HG03354 (cell line): ENCODE measurements around the gene C18orf54.
A peak's percentile ranks its signal among the peaks of the same experiment; 100 is the strongest.
"Not testable (repeated sequence)": the region's sequence is repeated elsewhere in the genome, so short reads cannot be mapped to it uniquely, and the experiment has no call there.

Experiments
- ATAC-seq: cut with Tn5 transposase; IDR thresholded peaks from one replicate; pipeline ENCODE4 v1.9.1; 2021; ENCODE audit warnings: mild to moderate bottlenecking; ENCODE audit not compliant: unreplicated experiment, poor library complexity, severe bottlenecking

C18orf54 gene

GRCh38 chr18:54386043-54386442 lies 28.3 kb downstream of the C18orf54 start:
- no peak for ATAC-seq

GRCh38 chr18:54386800-54387495 lies 29.2 kb downstream of the C18orf54 start:
- not testable (repeated sequence) for ATAC-seq

GRCh38 chr18:54387631-54388030 lies 29.9 kb downstream of the C18orf54 start:
- ATAC-seq: no peak

GRCh38 chr18:54388203-54389142 lies 30.8 kb downstream of the C18orf54 start:
- ATAC-seq: peak; percentile 95

DNA sequence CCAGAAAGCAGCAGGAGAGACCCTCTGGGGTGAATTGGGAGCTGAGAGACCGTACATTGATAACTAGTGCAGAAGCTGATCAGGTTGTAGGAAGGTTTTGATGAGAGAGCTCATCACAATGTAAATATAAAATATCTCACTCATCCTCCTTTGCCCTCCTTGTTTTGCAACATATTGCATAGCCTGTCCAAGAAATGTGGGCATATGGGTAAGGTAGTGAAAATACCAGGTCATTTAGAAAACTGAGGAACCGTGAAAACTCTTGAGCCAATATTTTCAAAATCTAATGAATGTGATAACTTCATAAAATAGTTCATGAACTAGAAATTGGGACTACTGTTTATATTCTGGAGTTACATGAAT lies 31.4 kb downstream of the C18orf54 start:
- ATAC-seq: peak; percentile 5

- ATAC-seq: no peak
These were observed 33.1 kb downstream of the C18orf54 start for GRCh38 chr18:54390838-54391237.

DNA sequence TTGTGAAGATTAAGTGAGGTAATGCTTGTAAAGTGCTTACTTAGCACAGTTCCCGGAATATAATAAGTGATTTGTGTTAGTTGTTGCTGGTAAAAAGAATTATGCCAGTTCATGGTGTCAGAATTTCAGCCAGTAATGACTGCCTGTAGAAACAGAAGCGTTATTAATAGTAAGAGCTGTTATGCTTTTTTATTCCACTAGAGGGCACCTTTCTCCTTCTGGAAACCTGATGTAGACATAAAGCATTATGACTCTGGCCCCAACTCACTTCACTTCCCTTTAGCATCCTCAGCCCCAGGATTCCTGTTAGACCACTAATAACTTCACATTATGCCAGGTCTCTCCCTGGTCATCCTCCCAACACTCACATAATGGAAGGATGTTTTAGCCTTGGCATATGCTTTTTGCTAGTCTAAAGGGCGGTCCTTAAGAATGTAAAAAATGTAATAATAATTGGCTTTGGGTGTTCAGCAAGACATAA lies 34.9 kb downstream of the C18orf54 start:
- peak; percentile 69 for ATAC-seq

DNA sequence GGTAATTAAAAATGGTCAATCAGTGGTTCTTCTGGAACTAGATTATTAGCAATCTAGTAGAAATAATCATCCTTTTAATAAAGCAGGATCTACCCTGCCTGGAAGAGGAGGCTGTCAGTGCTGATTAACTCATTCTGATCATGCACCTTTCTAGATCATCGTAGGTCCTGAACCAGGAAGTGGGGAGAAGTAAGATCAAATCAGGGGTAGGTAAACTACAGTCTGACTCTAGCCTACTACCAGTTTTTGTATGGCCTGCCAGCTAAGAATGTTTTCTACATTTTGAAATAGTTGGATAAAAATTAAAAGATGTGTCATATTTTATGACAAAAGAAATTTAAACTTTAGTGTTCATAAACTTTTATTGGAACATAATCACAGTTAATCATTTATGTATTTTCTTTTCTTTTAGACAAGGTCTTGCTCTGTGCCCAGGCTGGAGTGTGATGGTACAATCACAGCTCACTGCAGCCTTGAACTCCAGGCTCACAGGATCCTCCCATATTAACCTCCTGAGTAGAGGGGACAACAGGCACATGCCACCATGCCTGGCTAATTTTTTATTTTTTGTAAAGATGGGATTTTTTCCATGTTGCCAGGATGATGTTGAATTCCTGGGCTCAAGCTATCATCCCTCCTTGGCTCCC lies 36.1 kb downstream of the C18orf54 start:
- ATAC-seq: no peak

- no peak for ATAC-seq
These were observed 39.1 kb downstream of the C18orf54 start for GRCh38 chr18:54396760-54397159.

DNA sequence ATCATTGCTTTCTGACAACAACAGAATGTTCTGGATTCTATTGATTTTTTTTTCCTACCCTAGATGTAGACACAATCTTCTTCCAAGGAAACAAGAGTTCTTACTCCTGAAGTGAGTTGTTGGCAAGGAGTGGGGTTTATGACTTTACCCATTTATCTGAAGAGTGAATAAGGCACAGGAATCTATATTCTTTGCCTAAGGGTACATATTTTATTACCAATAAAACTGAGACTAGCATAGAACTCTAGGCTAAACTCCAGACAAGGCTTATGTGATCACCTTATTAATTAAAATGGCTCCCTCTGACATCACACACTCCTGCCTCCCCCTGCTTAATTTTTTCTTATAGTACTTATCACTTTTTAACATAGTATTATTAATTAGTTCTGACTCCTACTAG lies 47.6 kb downstream of the C18orf54 start:
- no peak for ATAC-seq

DNA sequence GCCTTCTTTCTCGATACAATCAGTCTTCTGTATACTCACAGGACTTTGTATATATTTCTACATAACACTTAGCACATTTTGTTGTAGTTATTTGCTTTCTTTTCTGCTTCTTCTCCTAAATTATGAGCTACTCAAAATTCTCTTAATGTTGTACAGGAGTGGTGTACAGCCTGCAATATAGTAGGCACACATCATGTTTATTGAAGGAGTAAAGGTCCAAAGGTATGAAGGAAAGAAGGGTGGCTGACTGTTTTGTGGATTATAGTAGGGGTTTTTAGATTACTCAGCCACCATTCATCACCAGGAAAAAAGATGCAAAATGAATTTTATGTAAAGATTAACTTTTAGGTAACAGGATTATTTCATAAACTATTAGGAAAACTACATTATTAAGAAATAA lies 54.1 kb downstream of the C18orf54 start:
- ATAC-seq: no peak

GRCh38 chr18:54415086-54415485 lies 57.4 kb downstream of the C18orf54 start:
- ATAC-seq: no peak

DNA sequence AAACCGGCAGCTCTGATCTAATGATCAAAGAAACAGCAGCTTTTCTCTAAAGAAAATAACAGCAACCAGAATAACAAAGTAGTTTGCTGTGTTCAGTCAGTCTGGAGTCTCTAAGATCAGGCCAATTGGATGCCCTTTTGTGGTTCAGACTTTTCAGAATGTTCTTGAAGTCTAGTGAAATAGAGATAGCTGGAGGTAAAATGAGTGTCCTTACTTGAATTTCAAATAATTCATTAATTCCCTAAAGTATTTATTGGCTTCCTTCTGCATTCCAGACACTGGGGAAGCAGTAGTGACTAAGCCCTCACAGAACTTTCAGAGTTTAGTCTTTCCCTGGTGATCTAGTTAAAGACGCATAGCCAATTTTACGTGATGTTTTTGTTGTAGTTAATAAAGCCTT lies 58.7 kb downstream of the C18orf54 start:
- no peak for ATAC-seq

- no peak for ATAC-seq
These were observed 66.1 kb downstream of the C18orf54 start for GRCh38 chr18:54423831-54424230.

DNA sequence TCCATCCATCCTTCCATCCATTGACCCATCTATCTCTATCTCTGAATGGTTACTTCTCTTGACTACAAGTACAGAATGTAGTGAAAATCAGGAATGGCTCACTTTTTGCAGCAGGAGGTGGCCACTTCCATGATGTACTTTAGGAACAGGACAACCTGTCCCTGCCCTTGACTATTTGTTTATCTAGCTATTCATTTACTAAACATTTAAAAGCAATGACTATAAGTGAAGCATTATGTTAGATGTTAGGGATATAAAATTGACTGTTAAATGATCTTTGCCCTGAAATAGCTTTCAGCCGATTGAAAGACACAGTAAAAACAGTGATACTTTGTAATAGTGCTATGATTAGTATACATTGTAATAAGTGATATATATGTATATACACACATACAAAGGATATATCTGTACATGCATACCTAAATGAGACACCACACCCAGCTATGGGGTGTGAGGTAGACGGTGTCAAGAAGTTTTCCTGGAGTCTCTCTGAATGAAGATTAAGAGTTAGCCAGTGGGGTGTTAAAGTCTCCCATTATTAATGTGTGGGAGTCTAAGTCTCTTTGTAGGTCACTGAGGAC lies 68.5 kb downstream of the C18orf54 start:
- ATAC-seq: no peak
